Vagina (tissue), 2 donors: ENCODE measurements around the gene DEFB121.

Experiments
- CTCF ChIP-seq, 3 experiments: fragments of 450-650 bp in 2 of 3; fragments of 200-600 bp in 1 of 3; sonication (generic) in 1 of 3; IDR thresholded peaks; one replicate each; pipeline ENCODE4 v1.5.1; 2017 to 2019; ENCODE audit warnings: antibody characterized with exemption in 3 of 3, mild to moderate bottlenecking in 2 of 3, moderate library complexity in 2 of 3
- POLR2A ChIP-seq, 2 donors: fragments of 450-650 bp; IDR thresholded peaks; one replicate each; pipeline ENCODE4 v1.6.1; 2017; ENCODE audit warnings: antibody characterized with exemption in 2 of 2, mild to moderate bottlenecking in 2 of 2, moderate library complexity in 2 of 2
- POLR2AphosphoS5 ChIP-seq, 2 donors: sonication (generic); formaldehyde crosslinking; IDR thresholded peaks; one replicate each; pipeline ENCODE4 v1.9.0; 2017; ENCODE audit warnings: antibody characterized with exemption in 2 of 2, mild to moderate bottlenecking in 2 of 2, low read depth in 1 of 2; ENCODE audit not compliant: insufficient read depth in 1 of 2

DNA sequence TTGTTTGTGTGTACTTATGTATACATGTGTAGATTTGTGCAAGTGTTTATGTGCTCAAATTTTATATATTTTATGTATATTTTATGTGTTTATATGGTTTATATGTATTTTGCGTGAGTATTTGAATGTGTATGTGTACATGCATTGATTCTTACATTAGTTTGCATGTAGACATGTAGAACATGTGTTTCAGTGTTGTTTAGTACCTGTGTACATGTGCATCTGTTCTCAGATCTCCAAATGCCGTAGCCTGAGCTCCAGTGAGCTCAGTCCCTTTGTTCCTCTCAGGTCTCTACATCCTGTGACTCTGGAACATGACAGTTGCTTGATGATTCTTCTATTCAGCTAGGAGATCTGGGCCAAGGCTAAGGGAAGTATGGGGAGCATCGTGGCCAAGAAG is 11.1 kb downstream of the DEFB121 start:
- TF ChIP-seq CTCF (IDR thresholded peaks at IDR 0.05) (no peak), POLR2A (IDR thresholded peaks at IDR 0.05) (no peak), POLR2AphosphoS5 (IDR thresholded peaks at IDR 0.05; ENCODE audit: insufficient read depth in 1 of 2, low read depth in 1 of 2) (no peak)
